HK-2 (cell line): ENCODE results near the gene PTGES2.
"Not testable (repeated sequence)": the region's sequence is repeated elsewhere in the genome, so short reads cannot be mapped to it uniquely, and the experiment has no call there.

Experiments
- DNase-seq: peaks from one replicate; pipeline ENCODE4 v3.0.0-alpha.2; 2018; ENCODE audit not compliant: unreplicated experiment

The PTGES2 gene

GRCh38 chr9:128088253-128088945, 39.1 kb downstream of the PTGES2 start:
- DNase-seq, result no peak

DNA sequence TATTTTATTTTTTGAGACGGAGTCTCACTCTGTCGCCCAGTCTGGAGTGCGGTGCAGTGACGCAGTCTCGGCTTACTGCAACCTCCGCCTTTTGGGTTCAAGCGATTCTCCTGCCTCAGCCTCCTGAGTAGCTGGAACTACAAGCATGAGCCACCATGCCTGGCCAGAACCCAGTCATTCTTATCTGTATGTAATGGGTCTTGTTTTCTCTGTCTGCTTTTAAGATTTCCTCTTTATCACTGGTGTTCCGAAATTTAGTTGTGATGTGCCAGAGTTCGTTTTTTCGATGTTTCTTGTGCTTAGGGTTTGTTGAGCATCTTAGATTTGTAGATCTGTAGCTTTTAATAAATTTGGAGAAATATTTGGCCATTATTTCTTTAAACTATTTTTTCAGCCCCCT, 40.3 kb downstream of the PTGES2 start:
- DNase-seq, result no peak

DNA sequence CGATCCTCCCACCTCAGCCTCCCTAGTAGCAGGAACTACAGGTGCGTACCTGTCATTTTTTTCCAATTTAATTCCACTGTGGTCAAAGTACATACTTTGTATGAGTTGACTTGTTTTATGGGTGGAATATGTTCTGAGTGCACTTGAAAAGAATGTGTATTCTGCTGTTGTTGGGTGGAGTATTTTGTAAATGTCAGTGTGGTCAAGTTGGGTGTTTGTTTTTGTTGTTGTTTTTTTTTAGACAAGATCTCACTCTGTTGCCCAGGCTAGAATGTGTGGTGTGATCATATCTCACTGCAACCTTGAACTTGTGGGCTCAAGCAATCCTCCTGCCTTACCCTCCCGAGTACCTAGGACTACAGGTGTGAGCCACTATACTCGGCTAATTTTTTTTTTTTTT, 41.6 kb downstream of the PTGES2 start:
- no peak for DNase-seq

DNA sequence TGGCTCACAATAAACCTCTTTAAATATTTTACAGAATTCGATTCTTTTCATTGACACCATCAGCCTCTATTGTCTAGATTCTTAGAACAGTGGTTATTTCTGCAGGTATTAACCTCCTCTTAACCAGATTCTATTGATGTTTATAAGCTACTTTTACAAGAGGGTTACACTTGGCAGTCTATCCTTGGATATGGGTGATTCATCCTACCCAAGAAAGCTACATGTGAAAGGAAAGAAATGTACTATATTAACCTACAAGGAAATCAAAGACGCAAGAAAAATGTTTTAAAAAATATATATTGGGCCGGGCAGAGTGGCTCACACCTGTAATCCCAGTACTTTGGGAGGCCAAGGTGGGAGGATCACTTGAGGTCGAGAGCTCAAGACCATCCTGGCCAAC, 42.8 kb downstream of the PTGES2 start:
- no peak for DNase-seq

DNA sequence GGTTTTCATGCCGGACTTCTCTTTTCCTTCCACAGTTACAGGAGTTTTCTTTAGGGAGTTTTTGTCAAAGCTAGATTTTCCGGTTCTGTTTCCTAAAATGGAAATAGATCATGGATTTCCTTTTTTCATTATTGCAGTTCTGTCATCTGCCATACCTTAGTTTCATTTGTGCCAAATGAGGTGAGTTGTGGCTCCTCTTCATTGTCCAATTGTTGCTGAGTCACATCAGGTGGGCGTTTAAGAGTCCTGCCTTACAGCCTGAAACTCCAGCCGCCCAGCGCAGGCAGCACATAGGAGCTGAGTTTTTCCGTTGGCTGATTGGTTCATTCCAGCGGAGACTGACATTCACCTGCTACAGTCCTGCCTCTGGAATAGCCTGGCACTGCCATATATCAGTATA, 45.4 kb downstream of the PTGES2 start:
- DNase-seq, result no peak

- DNase-seq, result no peak
These were observed 46.5 kb downstream of the PTGES2 start for GRCh38 chr9:128081056-128081455.

DNA sequence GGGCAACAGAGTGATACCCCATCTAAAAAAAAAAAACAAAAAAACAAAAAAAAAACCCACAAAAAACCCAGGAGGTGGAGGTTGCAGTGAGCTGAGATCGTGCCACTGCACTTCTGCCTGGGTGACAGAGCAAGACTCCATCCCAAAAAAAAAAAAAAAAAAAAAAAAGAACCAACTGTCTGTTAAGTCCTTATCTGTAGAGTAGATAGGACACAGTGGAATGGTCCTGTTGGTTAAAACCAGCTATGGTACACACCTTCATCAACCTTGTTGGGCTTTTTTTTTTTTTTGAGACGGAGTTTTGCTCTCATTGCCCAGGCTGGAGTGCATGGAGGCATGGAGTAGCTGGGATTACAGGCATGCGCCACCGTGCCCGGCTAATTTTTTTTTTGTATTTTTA, 47.3 kb downstream of the PTGES2 start:
- no peak for DNase-seq

GRCh38 chr9:128078504-128079434, 48.8 kb downstream of the PTGES2 start:
- DNase-seq, result peak; percentile 37

DNA sequence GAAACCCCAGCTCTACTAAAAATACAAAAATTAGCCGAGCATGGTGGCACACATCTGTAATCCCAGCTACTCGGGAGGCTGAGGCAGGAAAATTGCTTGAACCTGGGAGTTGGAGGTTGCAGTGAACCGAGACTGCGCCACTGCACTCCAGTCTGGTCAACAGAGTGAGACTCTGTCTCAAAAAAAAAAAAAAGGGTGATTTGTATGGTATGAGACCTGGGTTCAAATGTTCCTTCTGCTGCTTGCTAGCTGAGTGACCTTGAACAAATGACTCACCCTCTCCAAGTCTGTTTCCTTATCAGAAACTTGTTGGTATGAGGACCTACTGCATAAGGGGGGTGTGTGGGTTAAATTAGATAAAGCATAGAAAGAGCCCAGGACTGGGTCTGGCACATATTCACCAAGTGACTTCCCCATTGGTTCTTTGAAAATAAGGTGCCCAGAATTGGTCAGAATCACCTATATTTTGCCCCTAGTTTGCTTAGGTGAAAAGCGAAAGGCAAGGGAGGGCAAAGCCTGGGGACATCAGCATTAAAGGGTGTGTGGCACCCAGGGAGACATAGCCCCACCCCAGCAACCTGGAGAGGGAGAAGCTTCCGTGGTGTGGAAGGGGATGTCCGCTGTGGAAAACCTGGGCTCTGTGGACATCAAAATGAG, 49.6 kb downstream of the PTGES2 start:
- DNase-seq, result no peak

GRCh38 chr9:128073253-128073886, 54.2 kb downstream of the PTGES2 start:
- DNase-seq, result no peak

DNA sequence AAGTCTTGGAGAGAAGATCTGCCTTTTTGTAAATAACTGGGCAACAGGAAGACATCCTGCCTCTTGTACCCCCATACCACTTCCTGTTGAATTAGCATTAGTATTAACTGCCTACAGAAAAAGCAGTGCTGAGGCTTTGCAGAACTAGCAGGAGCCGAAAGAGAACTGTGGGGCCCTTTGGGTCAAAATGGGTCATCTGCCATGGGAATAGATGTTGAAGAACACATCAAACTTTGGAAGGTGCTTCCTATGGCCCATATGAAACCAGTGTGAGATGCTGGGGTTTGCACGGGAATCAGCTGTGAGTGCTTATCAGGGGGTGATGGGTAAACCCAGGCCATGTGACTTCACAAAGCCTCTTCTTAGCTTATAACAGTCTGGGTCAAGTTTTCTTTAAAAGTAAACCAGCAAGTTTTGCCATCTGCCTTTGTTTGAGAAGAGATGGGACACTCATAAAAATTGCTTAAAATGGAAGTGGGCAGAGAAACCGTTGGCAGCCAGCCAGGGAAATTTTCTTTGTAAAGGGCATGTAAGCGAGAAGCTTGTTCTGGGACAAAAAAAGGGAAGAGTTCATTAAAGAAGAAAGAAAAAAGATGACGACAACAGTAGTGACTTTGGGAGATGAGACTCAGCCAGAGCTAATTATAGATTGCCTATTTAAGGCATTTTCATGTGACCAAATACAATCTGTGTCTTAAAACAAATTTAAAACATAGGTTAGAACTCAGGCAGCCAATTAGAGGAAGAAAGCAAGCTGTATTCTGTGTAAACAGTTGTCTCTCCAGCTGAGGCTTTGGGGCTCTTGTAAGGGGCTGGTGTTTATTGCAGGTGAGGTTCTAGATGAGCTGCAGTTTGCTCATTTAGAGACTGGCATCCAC, 55.1 kb downstream of the PTGES2 start:
- DNase-seq, result no peak

- DNase-seq, result not testable (repeated sequence)
These were observed 56.1 kb downstream of the PTGES2 start for GRCh38 chr9:128071475-128071874.

GRCh38 chr9:128070874-128071273, 56.7 kb downstream of the PTGES2 start:
- DNase-seq, result no peak
